Measurements from ENCODE around the gene OXGR1. TPM values are rescaled to one million over a fixed set of nuclear protein-coding genes. Genes with fewer than 3 reads are reported as not detected.

Gene OXGR1
- total and polyA plus RNA-seq, 8 donors, result 0.37 to 0.50 TPM; not detected in 6

DNA sequence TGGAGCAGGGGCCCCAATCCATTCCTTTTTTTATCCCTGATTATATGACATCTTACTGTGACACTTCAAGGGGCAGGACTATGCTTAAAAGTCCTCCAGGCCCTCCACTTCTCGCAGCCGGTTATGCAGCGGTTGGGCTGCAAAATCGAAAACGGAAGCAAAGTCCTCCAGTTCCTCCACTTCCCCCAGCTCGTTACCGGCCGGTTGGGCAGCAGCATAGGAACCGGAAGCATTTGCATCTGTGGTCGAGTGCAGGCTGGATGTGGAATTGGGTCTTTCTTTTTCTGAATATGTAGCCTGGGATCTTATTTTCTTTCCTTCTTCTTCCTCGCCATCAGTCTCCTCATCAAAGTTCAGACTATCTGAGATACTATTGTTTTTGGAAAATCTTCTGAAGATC lies 46.1 kb downstream of the OXGR1 start:
- intact Hi-C loops (cut with DNase I; ENCODE audit: low total_unique reads), result no loop called here
- H3K9me3 ChIP-seq, result no peaks in the 10 kb centered on the region
- DNase-seq, result no peak
- H3K4me1 ChIP-seq, result no peaks in the 10 kb centered on the region
- no peaks in the 10 kb centered on the region for H3K36me3 ChIP-seq
- 90 to 97% (median 96%) methylated on average over 11 of the region's 11 CpGs for WGBS, 5 donors
- H3K27me3 ChIP-seq, result no peaks in the 10 kb centered on the region
- no peak overlapping the region for H3K27ac ChIP-seq
- no peak for TF ChIP-seq POLR2AphosphoS5 (IDR thresholded peaks at IDR 0.05)
- no peak for TF ChIP-seq EP300 (IDR thresholded peaks at IDR 0.05)
- TF ChIP-seq POLR2A (IDR thresholded peaks at IDR 0.05), result no peak
- TF ChIP-seq, protein P1, sequence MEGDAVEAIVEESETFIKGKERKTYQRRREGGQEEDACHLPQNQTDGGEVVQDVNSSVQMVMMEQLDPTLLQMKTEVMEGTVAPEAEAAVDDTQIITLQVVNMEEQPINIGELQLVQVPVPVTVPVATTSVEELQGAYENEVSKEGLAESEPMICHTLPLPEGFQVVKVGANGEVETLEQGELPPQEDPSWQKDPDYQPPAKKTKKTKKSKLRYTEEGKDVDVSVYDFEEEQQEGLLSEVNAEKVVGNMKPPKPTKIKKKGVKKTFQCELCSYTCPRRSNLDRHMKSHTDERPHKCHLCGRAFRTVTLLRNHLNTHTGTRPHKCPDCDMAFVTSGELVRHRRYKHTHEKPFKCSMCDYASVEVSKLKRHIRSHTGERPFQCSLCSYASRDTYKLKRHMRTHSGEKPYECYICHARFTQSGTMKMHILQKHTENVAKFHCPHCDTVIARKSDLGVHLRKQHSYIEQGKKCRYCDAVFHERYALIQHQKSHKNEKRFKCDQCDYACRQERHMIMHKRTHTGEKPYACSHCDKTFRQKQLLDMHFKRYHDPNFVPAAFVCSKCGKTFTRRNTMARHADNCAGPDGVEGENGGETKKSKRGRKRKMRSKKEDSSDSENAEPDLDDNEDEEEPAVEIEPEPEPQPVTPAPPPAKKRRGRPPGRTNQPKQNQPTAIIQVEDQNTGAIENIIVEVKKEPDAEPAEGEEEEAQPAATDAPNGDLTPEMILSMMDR (IDR thresholded peaks at IDR 0.05), result no peak
- H3K4me3 ChIP-seq, result no peak overlapping the region

DNA sequence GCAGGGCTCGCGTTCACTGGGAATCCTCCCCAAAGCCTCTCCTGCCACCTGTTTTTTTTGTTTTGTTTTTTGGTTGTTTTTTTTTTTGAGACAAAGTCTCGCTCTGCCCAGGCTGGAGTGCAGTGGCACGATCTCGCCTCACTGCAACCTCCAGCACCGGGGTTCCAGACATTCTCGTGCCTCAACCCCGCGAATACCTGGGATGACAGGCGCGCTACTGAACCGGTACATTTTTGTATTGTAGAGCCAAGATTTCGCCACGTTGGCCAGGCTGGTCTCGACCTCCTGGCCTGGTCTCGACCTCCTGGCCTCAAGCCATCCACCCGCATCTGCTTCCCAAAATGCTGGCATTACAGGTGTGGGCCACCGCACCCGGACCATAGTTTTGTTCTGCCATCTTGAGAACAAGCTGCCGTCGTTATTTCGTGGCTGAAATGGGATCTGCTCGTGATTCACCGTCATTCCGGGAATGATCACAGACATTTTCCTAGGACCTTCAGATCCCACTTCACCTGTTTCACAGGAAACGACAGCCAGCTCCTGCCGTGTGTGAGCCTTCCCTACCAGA lies 46.8 kb downstream of the OXGR1 start:
- Histone ChIP-seq H3K27me3 (no peaks in the 10 kb centered on the region), H3K36me3 (no peaks in the 10 kb centered on the region), H3K4me3 (no peak overlapping the region), H3K9me3 (no peaks in the 10 kb centered on the region), H3K27ac (no peak overlapping the region), H3K4me1 (no peaks in the 10 kb centered on the region)
- intact Hi-C loops (cut with DNase I; ENCODE audit: low total_unique reads), result no loop called here
- 88 to 94% (median 92%) methylated on average over 27 of the region's 27 CpGs for WGBS, 5 donors
- TF ChIP-seq POLR2A (IDR thresholded peaks at IDR 0.05), result no peak
- DNase-seq, result peak in 1 of 2 donors; percentile 25

DNA sequence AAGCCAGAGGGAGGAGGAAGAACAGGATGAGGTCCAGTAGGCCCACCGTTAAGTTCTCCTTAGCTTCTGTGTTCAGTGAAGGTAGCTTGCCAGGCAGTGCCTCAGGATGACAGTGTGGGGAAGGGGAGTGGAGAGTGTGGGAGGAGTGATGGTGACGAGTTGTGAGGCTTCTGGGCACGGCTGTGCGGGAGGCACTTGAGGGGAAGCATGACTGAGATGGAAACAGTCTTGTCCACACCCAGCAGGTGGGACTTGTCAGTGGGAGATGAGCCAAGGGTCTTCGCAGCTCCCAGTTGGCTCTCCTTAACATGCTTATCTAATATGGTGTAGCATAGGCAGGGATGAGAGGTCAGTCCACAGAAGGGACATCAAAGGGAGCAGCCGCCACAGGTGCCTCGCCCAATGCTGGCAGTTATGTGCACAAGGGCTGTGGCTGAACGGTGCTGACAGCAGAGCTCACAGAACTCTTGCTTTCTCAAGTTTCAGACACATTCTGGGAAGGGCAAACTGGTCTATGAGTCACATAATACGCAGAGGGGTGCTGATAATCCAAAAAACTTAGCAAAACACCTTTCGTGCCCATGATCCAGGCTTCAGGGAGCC lies 47.5 kb downstream of the OXGR1 start:
- intact Hi-C loops (cut with DNase I; ENCODE audit: low total_unique reads), result no loop called here
- WGBS, 5 donors, result 44 to 69% (median 52%) methylated on average over 10 of the region's 10 CpGs

DNA sequence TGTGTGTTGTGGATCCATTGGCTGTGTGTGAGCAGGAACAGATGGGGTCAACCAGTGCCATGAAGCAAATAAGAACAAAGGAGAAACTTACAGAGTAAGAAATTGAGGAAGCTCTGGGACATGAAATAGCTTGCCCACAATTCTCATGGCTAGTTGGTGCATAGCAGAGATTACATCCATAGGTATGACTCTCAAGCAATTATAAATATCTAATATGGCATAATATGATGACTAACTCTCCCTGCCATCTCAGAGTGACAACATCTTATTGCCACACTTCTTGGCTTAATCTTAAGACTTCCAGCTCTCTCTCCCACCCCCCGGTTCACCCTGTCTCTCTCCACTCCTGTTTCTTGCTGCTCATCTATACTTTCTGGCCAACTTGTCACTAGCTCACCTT lies 53.3 kb downstream of the OXGR1 start:
- no peaks in the 10 kb centered on the region for H3K4me1 ChIP-seq
- H3K4me3 ChIP-seq, result no peak overlapping the region
- TF ChIP-seq POLR2AphosphoS5 (IDR thresholded peaks at IDR 0.05), result no peak
- TF ChIP-seq EP300 (IDR thresholded peaks at IDR 0.05), result no peak
- TF ChIP-seq, protein P1 (IDR thresholded peaks at IDR 0.05), result no peak
- TF ChIP-seq POLR2A (IDR thresholded peaks at IDR 0.05), result no peak
- intact Hi-C loops (cut with DNase I; ENCODE audit: low total_unique reads), result no loop called here
- WGBS, 5 donors, result 87 to 98% (median 94%) methylated on average over 1 of the region's 1 CpG
- no peaks in the 10 kb centered on the region for H3K27me3 ChIP-seq
- H3K9me3 ChIP-seq, result no peaks in the 10 kb centered on the region
- no peak overlapping the region for H3K27ac ChIP-seq
- no peaks in the 10 kb centered on the region for H3K36me3 ChIP-seq
- no peak for DNase-seq

More for the DNA sequence above, 47.5 kb downstream of the OXGR1 start:
- H3K27me3 ChIP-seq, result no peaks in the 10 kb centered on the region
- no peaks in the 10 kb centered on the region for H3K9me3 ChIP-seq
- TF ChIP-seq, protein P1 (IDR thresholded peaks at IDR 0.05), result no peak
- no peak for TF ChIP-seq EP300 (IDR thresholded peaks at IDR 0.05)
- no peak for TF ChIP-seq POLR2AphosphoS5 (IDR thresholded peaks at IDR 0.05)
- no peak for TF ChIP-seq POLR2A (IDR thresholded peaks at IDR 0.05)
- H3K4me3 ChIP-seq, result no peak overlapping the region
- H3K36me3 ChIP-seq, result no peaks in the 10 kb centered on the region
- peak; percentile 53 to 57 for DNase-seq
- H3K27ac ChIP-seq, result no peak overlapping the region
- no peaks in the 10 kb centered on the region for H3K4me1 ChIP-seq

DNA sequence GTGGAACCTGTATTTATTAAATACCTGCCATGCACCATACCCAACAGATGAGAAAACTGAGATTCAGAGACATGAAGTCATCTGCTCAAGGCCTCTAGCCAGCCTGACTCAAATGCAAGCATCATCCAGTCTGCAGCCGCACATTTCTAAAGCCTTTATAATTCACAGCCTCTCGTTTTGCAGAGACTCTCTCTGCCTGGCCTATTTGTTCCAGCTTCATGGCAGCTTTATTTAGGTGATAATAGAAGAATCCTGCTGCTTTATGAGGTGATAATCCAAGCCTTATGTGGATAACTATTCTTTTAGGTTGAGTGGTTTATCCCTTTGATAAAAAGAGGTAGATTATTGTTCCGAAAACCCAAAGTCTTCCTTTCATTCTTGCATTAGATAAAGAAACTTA lies 58.4 kb downstream of the OXGR1 start:
- no peak overlapping the region for H3K27ac ChIP-seq
- no peaks in the 10 kb centered on the region for H3K4me1 ChIP-seq
- no peaks in the 10 kb centered on the region for H3K9me3 ChIP-seq
- DNase-seq, result no peak
- H3K4me3 ChIP-seq, result no peak overlapping the region
- TF ChIP-seq EP300 (IDR thresholded peaks at IDR 0.05) (no peak), POLR2A (IDR thresholded peaks at IDR 0.05) (no peak)
- TF ChIP-seq, protein P1 (IDR thresholded peaks at IDR 0.05), result no peak
- intact Hi-C loops (cut with DNase I; ENCODE audit: low total_unique reads), result no loop called here
- no peaks in the 10 kb centered on the region for H3K36me3 ChIP-seq
- 64 to 84% (median 80%) methylated on average over 3 of the region's 3 CpGs for WGBS, 5 donors
- H3K27me3 ChIP-seq, result no peaks in the 10 kb centered on the region

All from stomach (tissue), 9 donors.